SH-SY5Y (cell line): Measurements from ENCODE around the gene OR13J1.

Source experiments
- GATA2 ChIP-seq: IDR thresholded peaks from 2 replicates; pipeline ENCODE4 v1.6.1; 2011; ENCODE audit warnings: mild to moderate bottlenecking, low read depth, low read length
- GATA3 ChIP-seq: IDR thresholded peaks from 2 replicates; pipeline ENCODE4 v1.6.1; 2011; ENCODE audit warnings: low read depth, mild to moderate bottlenecking, low read length, moderate library complexity

The OR13J1 gene

DNA sequence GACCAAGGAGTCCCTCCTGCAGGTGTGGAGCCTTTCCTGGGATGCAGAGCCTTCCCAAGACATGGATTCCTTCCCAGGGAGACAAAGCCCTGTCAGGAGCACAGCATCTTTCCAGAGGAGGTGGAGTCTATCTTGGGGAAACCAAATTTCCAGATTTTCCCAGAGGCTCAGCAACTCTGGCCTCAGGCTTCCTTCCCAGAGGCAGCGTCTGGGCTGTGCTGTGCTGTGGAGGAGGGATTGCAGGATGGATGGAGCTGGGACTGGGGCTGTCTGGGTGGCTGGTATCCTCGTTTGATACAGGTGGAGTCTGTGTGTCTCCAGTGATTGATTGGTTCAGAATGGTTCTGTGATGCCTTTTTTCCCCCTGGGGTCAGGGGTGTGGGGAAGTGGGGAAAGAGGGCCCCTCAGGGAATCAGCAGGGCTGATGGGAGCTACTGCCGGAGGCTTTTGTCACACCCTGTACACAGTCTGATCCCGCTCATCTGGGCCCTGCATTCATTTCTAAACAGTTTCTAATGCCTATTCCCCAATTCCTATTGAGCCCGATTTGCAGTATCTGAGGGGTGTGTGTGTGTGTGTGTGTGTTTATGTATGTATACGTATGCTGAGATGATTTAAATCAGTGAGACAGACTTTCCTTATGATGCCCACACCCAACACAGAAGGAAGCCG, 16.0 kb downstream of the OR13J1 start:
- no peak for TF ChIP-seq GATA3
- TF ChIP-seq GATA2, result no peak

- no peak for TF ChIP-seq GATA2
- TF ChIP-seq GATA3, result no peak
These were observed 17.0 kb downstream of the OR13J1 start for GRCh38 chr9:35852876-35853865.

- TF ChIP-seq GATA2, result no peak
These were observed 17.9 kb downstream of the OR13J1 start for GRCh38 chr9:35852267-35852815.

- TF ChIP-seq GATA3 (no peak), GATA2 (no peak)
These were observed 22.2 kb downstream of the OR13J1 start for GRCh38 chr9:35847792-35848572.

GRCh38 chr9:35845824-35846771, 24.1 kb downstream of the OR13J1 start:
- TF ChIP-seq GATA2 (no peak), GATA3 (no peak)

GRCh38 chr9:35844628-35845270, 25.5 kb downstream of the OR13J1 start:
- TF ChIP-seq GATA2 (no peak), GATA3 (no peak)

DNA sequence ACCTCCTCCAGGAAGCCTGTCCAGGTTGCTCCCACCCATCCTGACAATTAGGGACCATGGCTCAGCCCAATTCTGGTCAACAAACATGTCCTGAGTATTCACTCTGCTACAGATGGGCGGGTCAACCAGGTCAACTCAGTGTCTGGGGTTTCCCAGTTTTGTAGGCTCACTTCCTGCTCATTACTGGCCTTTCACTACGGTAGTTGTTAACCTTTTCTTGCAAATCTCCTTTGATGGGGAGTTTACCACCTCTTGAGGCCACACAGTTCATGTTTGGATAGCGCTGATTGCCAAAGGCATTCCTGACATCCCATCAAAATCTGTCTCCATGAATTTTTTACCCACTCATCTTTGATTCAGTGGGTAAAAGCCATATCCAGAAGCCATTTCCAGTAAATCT, 27.4 kb downstream of the OR13J1 start:
- TF ChIP-seq GATA2 (no peak), GATA3 (no peak)

DNA sequence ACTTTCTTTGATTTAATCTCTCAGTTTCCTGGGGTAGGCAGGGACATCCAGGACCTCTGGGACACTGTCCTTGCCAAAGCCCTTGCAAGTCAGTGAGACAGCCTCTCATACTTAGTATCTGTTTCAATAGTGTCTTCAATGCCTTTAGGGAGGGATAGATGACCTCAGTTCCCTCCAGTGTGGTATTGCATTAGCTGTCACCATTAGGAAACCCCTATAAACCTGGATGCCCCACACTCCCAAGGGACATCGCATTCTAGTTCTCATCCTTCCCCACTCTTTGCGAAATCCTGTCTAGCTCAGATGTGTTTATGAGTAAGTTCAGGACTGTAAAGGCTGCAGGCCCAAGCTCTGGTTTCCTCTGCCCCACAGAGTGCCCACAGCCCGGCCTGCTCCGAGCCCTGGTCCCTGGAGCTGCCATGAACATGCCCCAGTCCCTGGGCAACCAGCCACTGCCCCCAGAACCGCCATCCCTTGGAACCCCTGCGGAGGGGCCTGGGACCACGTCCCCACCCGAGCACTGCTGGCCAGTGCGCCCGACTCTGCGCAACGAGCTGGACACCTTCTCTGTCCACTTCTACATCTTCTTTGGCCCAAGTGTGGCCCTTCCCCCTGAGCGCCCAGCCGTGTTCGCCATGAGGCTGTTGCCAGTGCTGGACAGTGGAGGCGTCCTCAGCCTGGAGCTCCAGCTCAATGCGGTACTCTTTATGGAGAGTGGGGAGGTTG, 28.0 kb downstream of the OR13J1 start:
- TF ChIP-seq GATA3, result no peak

GRCh38 chr9:35841645-35841900, 28.6 kb downstream of the OR13J1 start:
- TF ChIP-seq GATA2 (no peak), GATA3 (no peak)

- TF ChIP-seq GATA2 (no peak), GATA3 (no peak)
These were observed 29.1 kb downstream of the OR13J1 start for GRCh38 chr9:35840881-35841644.

DNA sequence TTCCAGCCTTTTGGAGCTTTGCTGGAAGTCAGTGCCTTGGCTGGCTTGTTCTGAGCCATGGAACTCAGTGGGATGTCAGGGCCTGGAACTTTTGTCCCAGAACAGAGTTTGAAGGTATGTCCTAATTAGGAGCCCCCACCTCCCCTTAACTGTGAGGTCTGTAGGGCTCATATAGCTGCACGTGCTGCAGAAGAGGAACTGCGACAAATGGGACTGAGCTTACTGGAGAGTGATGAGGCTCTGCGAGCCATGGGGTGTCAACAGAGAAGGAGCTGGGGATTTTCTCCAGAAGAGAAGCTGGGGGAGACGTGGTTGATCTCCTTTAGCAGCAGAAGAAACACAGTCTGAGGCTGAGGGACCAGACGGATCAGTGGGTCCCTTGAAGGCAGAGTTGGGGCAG, 30.3 kb downstream of the OR13J1 start:
- TF ChIP-seq GATA3 (no peak), GATA2 (no peak)
